ENCODE data around the gene FNIP2. TPM values are rescaled to one million over a fixed set of nuclear protein-coding genes. Genes with fewer than 3 reads are reported as not detected.

FNIP2 gene
- total and polyA plus RNA-seq, 8 donors = 4.8 to 109 (median 28.9) TPM

- Histone ChIP-seq H3K36me3 (peaks cover 3 to 56% (median 39%) of the 10 kb centered on the region in 4 donors), H3K9me3 (no peaks in the 10 kb centered on the region), H3K27me3 (no peaks in the 10 kb centered on the region), H3K27ac (no peak overlapping the region), H3K4me1 (peaks cover 5 to 46% (median 22%) of the 10 kb centered on the region in 4 donors), H3K4me3 (no peak overlapping the region)
- intact Hi-C loops (cut with DNase I; ENCODE audit: low total_unique reads) = no loop called here
- DNase-seq = no peak
- TF ChIP-seq POLR2A (IDR thresholded peaks at IDR 0.05) (no peak), POLR2AphosphoS5 (IDR thresholded peaks at IDR 0.05) (no peak), EP300 (IDR thresholded peaks at IDR 0.05) (no peak), CTCF (IDR thresholded peaks at IDR 0.05) (no peak)
- 35 to 70% (median 63%) methylated on average over 1 of the region's 1 CpG for WGBS, 5 donors
Measured at GRCh38 chr4:158836002-158836369, 67.2 kb downstream of the FNIP2 start.

GRCh38 chr4:158836828-158837449 lies 68.1 kb downstream of the FNIP2 start:
- peaks cover 3 to 58% (median 43%) of the 10 kb centered on the region in 4 donors for H3K36me3 ChIP-seq
- peak overlapping the region in 4 of 5 donors; percentile 27 to 72 (median 52) for H3K27ac ChIP-seq

GRCh38 chr4:158837527-158838141 lies 68.8 kb downstream of the FNIP2 start:
- WGBS, 5 donors = 24 to 59% (median 54%) methylated on average over 2 of the region's 2 CpGs
- Histone ChIP-seq H3K4me1 (peaks cover 5 to 46% (median 22%) of the 10 kb centered on the region in 4 donors), H3K36me3 (peaks cover 3 to 55% (median 37%) of the 10 kb centered on the region in 4 donors), H3K27ac (peak overlapping the region; percentile 27 to 72 (median 58)), H3K4me3 (no peak overlapping the region), H3K27me3 (no peaks in the 10 kb centered on the region), H3K9me3 (no peaks in the 10 kb centered on the region)
- TF ChIP-seq POLR2AphosphoS5 (IDR thresholded peaks at IDR 0.05) = peak in 1 of 3 donors; percentile 39
- TF ChIP-seq CTCF (IDR thresholded peaks at IDR 0.05) = no peak
- DNase-seq = peak; percentile 39 to 61
- intact Hi-C loops (cut with DNase I; ENCODE audit: low total_unique reads) = no loop called here

More at GRCh38 chr4:158836828-158837449, 68.1 kb downstream of the FNIP2 start:
- intact Hi-C loops (cut with DNase I; ENCODE audit: low total_unique reads) = no loop called here
- Histone ChIP-seq H3K4me3 (no peak overlapping the region), H3K9me3 (no peaks in the 10 kb centered on the region), H3K4me1 (peaks cover 5 to 46% (median 22%) of the 10 kb centered on the region in 4 donors), H3K27me3 (no peaks in the 10 kb centered on the region)
- no peak for TF ChIP-seq EP300 (IDR thresholded peaks at IDR 0.05)
- no peak for TF ChIP-seq POLR2A (IDR thresholded peaks at IDR 0.05)
- TF ChIP-seq CTCF (IDR thresholded peaks at IDR 0.05) = no peak
- no peak for TF ChIP-seq POLR2AphosphoS5 (IDR thresholded peaks at IDR 0.05)
- no peak for DNase-seq
- WGBS, 5 donors = 57 to 77% (median 66%) methylated on average over 4 of the region's 4 CpGs

- 92 to 100% (median 99%) methylated on average over 4 of the region's 4 CpGs for WGBS, 5 donors
- no peak for DNase-seq
- Histone ChIP-seq H3K4me1 (peaks cover 0 to 31% (median 15%) of the 10 kb centered on the region in 4 donors), H3K36me3 (peaks cover 3 to 59% (median 42%) of the 10 kb centered on the region in 4 donors), H3K9me3 (no peaks in the 10 kb centered on the region), H3K27me3 (no peaks in the 10 kb centered on the region), H3K4me3 (no peak overlapping the region), H3K27ac (no peak overlapping the region)
- intact Hi-C loops (cut with DNase I; ENCODE audit: low total_unique reads) = no loop called here
- TF ChIP-seq CTCF (IDR thresholded peaks at IDR 0.05) (no peak), POLR2A (IDR thresholded peaks at IDR 0.05) (no peak), POLR2AphosphoS5 (IDR thresholded peaks at IDR 0.05) (no peak), EP300 (IDR thresholded peaks at IDR 0.05) (no peak)
Measured at GRCh38 chr4:158840131-158840530, 71.3 kb downstream of the FNIP2 start.
